A673 (cell line): ENCODE data around the gene PDE4A. TPM values are rescaled to one million over a fixed set of nuclear protein-coding genes. Genes with fewer than 3 reads are reported as not detected.

ENCODE experiments used
- BruUV-seq: library from RNA; stranded (reverse); fragments of 400-500 nt; replicated peaks from 2 replicates; lab custom pipeline; 2021; lab: Mats Ljungman, UMichigan
- CTCF ChIA-PET: fragments of 300-600 bp; sonication (Branson Sonifier 250); formaldehyde crosslinking; loops from one replicate; lab custom pipeline; 2022; ENCODE audit warnings: antibody characterized with exemption; lab: Charles Lee
- POLR2A ChIA-PET: fragments of 300-600 bp; sonication (Branson Sonifier 250); formaldehyde crosslinking; loops from one replicate; lab custom pipeline; 2022; ENCODE audit warnings: antibody characterized with exemption; ENCODE audit not compliant: low non-redundant PET; lab: Charles Lee
- DNase-seq: peaks from one replicate; pipeline ENCODE4 v3.0.0-alpha.2; 2015; ENCODE audit warnings: low spot score
- H3K27ac ChIP-seq: fragments of 200-600 bp; sonication (generic); 2 replicates; pipeline ENCODE4 v1.5.1; 2016; ENCODE audit warnings: mixed run types, low read depth, mild to moderate bottlenecking, mixed read lengths, antibody characterized with exemption, low read length; ENCODE audit not compliant: poor library complexity, severe bottlenecking
- H3K27me3 ChIP-seq: fragments of 200-600 bp; sonication (generic); replicated peaks from 2 replicates; pipeline ENCODE4 v1.6.1; 2017; ENCODE audit warnings: mixed run types, low read depth, mild to moderate bottlenecking, mixed read lengths, antibody characterized with exemption, low read length; ENCODE audit not compliant: insufficient read depth, poor library complexity
- H3K36me3 ChIP-seq: fragments of 200-600 bp; sonication (generic); 2 replicates; pipeline ENCODE4 v1.6.1; 2016; ENCODE audit warnings: mixed run types, mild to moderate bottlenecking, mixed read lengths, antibody characterized with exemption, low read length; ENCODE audit not compliant: insufficient read depth, poor library complexity, severe bottlenecking
- H3K4me1 ChIP-seq: fragments of 200-600 bp; sonication (generic); 2 replicates; pipeline ENCODE4 v1.6.1; 2017; ENCODE audit warnings: mixed run types, mild to moderate bottlenecking, mixed read lengths, antibody characterized with exemption, low read length; ENCODE audit not compliant: insufficient read depth, poor library complexity, severe bottlenecking
- H3K4me3 ChIP-seq: fragments of 200-600 bp; sonication (generic); 2 replicates; pipeline ENCODE4 v1.5.1; 2016; ENCODE audit warnings: low read depth, mixed run types, mild to moderate bottlenecking, mixed read lengths, low read length; ENCODE audit not compliant: poor library complexity, severe bottlenecking
- H3K9me3 ChIP-seq: fragments of 200-600 bp; sonication (generic); 2 replicates; pipeline ENCODE4 v1.6.1; 2016; ENCODE audit warnings: mixed run types, low read depth, mild to moderate bottlenecking, mixed read lengths, antibody characterized with exemption, low read length; ENCODE audit not compliant: poor library complexity, severe bottlenecking
- EZH2 ChIP-seq: fragments of 200-600 bp; sonication (generic); IDR thresholded peaks from 2 replicates; pipeline ENCODE4 v1.6.1; 2017; ENCODE audit warnings: borderline replicate concordance, low read depth, mild to moderate bottlenecking, mixed read lengths, antibody characterized with exemption, low read length; ENCODE audit not compliant: poor library complexity, severe bottlenecking
- intact Hi-C: fragments of 100-400 bp; cut with micrococcal nuclease; formaldehyde crosslinking; loops from one replicate; pipeline ENCODE4 v1.10.0; 2022; ENCODE audit not compliant: unreplicated experiment
- total RNA-seq: library from RNA; stranded (reverse); gene quantifications from 2 replicates; pipeline ENCODE4 v1.2.3, GENCODE V29; 2021
- TF ChIP-seq, protein P1 (sequence below): fragments of 300-800, 200-600 bp; sonication (generic); conservative IDR thresholded peaks from 2 replicates; pipeline ENCODE4 v1.5.1; 2017; ENCODE audit warnings: low read depth, mild to moderate bottlenecking, antibody characterized with exemption, low read length, moderate library complexity, mixed read lengths

The PDE4A gene
- total RNA-seq, 1 experiment from 2014 or later = 40.1 TPM

DNA sequence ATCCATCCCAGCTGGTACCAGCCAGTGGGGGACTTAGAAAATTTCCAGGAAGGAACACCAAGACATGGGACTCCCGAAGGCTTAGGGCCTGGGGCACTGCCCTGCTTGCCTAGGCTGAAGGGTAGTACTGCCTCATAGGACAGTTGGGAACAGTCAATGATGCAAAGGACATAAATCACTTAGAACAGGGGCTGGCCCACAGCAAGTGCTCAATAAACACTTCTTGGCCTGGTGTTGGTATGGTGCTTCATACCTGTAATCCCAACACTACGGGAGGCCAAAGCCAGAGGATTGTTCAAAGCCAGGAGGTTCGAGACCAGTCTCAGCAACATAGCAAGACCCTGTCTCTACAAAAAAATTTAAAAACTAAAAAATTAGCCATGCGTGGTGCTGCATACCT is 77.0 kb downstream of the PDE4A start:
- peaks cover 43% of the 10 kb centered on the region for H3K36me3 ChIP-seq
- H3K27ac ChIP-seq = no peak overlapping the region

DNA sequence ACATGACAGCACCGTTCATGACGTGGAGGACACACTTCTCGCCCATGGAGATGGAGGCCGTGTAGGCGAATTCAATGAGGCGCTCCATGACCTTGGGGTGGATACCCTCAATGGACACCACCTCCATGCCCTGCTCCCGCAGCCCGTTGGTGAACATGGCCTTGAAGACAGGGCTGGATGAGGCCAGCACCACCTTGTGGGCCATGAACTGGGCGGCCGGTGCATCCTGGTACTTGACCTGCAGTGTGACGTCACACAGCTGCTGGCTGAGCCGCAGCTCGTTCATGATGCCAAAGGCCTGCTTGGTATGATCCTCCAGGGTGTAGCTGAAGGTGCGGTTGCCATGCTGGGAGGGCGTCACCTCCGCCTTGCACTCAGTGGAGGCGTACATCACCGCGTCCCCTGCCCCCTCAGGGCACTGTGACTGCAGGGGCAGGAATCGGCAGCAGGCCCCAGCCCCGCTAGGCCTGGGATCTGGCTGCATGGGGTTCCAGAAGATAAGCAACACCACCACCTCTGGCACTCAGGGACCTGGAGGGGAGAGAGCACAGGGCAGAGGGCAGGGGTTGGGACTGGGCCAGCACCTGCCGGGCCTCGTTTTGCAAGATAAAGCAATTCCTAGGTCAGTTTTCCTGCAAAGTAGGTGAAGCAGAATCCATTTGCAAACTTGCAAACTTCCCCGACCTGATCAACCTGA is 79.4 kb downstream of the PDE4A start:
- BruUV-seq = no TSS peak
- Histone ChIP-seq H3K27ac (peak overlapping the region; percentile 14), H3K4me1 (no peaks in the 10 kb centered on the region), H3K27me3 (no peaks in the 10 kb centered on the region), H3K36me3 (peaks cover 38% of the 10 kb centered on the region), H3K4me3 (no peak overlapping the region), H3K9me3 (no peaks in the 10 kb centered on the region)
- intact Hi-C loops = loop anchor here (5.0 kb wide), 1 partner anchor 68 kb away; the partner anchor contains the start of genes CDKN2D and KRI1
- ChIA-PET CTCF (no interaction called here), POLR2A (no interaction called here)
- TF ChIP-seq, protein P1, sequence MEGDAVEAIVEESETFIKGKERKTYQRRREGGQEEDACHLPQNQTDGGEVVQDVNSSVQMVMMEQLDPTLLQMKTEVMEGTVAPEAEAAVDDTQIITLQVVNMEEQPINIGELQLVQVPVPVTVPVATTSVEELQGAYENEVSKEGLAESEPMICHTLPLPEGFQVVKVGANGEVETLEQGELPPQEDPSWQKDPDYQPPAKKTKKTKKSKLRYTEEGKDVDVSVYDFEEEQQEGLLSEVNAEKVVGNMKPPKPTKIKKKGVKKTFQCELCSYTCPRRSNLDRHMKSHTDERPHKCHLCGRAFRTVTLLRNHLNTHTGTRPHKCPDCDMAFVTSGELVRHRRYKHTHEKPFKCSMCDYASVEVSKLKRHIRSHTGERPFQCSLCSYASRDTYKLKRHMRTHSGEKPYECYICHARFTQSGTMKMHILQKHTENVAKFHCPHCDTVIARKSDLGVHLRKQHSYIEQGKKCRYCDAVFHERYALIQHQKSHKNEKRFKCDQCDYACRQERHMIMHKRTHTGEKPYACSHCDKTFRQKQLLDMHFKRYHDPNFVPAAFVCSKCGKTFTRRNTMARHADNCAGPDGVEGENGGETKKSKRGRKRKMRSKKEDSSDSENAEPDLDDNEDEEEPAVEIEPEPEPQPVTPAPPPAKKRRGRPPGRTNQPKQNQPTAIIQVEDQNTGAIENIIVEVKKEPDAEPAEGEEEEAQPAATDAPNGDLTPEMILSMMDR = no peak
- no peak for TF ChIP-seq EZH2
- no peak for DNase-seq

More for the DNA sequence above, 77.0 kb downstream of the PDE4A start:
- intact Hi-C loops = no loop called here
- no peak for TF ChIP-seq EZH2
- TF ChIP-seq, protein P1 = no peak
- BruUV-seq = no TSS peak
- ChIA-PET CTCF (no interaction called here), POLR2A (interaction anchor here (0.7 kb wide), 1 partner anchor 17 kb away, joined by 4 read pairs; no protein-coding TSS in a partner anchor)
- Histone ChIP-seq H3K4me3 (no peak overlapping the region), H3K4me1 (no peaks in the 10 kb centered on the region), H3K27me3 (no peaks in the 10 kb centered on the region), H3K9me3 (no peaks in the 10 kb centered on the region)
- DNase-seq = no peak

DNA sequence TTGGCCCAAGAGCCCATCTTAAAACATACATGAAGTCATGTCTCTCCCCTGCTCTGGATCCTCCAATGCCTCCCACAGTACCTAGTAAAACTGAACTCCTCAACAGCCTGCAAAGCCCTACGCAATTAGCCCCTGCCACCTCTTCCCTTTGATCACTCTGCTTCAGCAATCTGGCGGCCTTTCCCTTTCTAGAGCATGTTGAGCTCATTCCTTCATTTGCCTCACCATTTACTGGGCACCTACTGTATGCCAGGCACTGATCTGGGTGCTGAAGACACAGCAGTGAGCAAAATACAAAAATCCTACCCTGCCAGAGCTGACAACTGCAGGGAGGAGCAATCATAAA is 79.9 kb downstream of the PDE4A start:
- H3K9me3 ChIP-seq = no peaks in the 10 kb centered on the region
- TF ChIP-seq, protein P1 = no peak
- TF ChIP-seq EZH2 = no peak
- CTCF ChIA-PET = interaction anchor here (0.6 kb wide), 1 partner anchor 32 kb away, joined by 3 read pairs; no protein-coding TSS in a partner anchor
- intact Hi-C loops = loop anchor here (5.0 kb wide), 1 partner anchor 67 kb away; the partner anchor contains the start of genes CDKN2D and KRI1
- H3K27me3 ChIP-seq = no peaks in the 10 kb centered on the region
- POLR2A ChIA-PET = no interaction called here
- H3K4me1 ChIP-seq = no peaks in the 10 kb centered on the region
- no peak overlapping the region for H3K27ac ChIP-seq
- DNase-seq = no peak
- peaks cover 33% of the 10 kb centered on the region for H3K36me3 ChIP-seq
- H3K4me3 ChIP-seq = no peak overlapping the region
- no TSS peak for BruUV-seq
